Gastroesophageal sphincter (tissue), 3 donors: ENCODE measurements around the gene GRID1.

Experiments
- CTCF ChIP-seq, 4 experiments: fragments of 200-600 bp in 2 of 4; fragments of 450-650 bp in 2 of 4; sonication (generic) in 1 of 4; IDR thresholded peaks; one replicate each; pipeline ENCODE4 v1.5.1; 2017 to 2019; ENCODE audit warnings: antibody characterized with exemption in 4 of 4, mild to moderate bottlenecking in 2 of 4, moderate library complexity in 2 of 4
- POLR2AphosphoS5 ChIP-seq: sonication (generic); formaldehyde crosslinking; IDR thresholded peaks from one replicate; pipeline ENCODE4 v1.6.1; 2017; ENCODE audit warnings: antibody characterized with exemption

GRCh38 chr10:86057708-86058107, 308.9 kb downstream of the GRID1 start:
- TF ChIP-seq POLR2AphosphoS5 (no peak), CTCF (IDR thresholded peaks at IDR 0.05) (no peak)
